ENCODE data around the gene HIVEP3.

DNA sequence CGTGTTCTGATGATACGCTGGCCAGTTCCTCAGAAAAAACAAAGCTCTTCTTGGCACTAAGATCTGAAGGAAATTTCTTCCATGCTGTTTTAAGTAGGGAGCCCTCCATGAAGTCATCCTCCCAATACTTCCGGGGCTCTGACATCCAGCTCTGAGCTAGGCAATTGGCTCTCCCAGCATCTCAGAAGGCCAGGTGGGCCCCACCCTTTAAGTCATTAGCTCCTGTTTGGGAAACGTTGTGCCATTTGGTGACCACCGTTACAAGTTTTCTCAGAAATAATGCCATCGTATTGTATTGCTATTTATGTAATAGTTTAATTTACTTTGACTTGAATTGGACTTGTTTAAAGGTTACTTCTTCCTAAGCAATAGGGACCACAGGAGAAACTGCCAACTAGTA lies 303.9 kb downstream of the HIVEP3 start:
- TF ChIP-seq CTCF (IDR thresholded peaks at IDR 0.05; ENCODE audit: low read length): no peak
- TF ChIP-seq EZH2 (IDR thresholded peaks at IDR 0.05; ENCODE audit: borderline replicate concordance, low read length): no peak

All from OCI-LY1 (cell line).